OCI-LY3 (cell line): ENCODE data around the gene TRAPPC12.

Experiments
- H2AFZ ChIP-seq: fragments of 200-600, 300-600 bp; shearing (Covaris generic); 2 replicates; pipeline ENCODE4 v1.6.0; 2014; ENCODE audit warnings: antibody characterized with exemption, low read depth, low read length
- H3K27ac ChIP-seq: fragments of 200-600, 300-600 bp; sonication (generic); 2 replicates; pipeline ENCODE4 v1.5.1; 2014; ENCODE audit warnings: mild to moderate bottlenecking, low read length, moderate library complexity, mixed read lengths
- H3K27me3 ChIP-seq: fragments of 200-600, 300-600 bp; sonication (generic); 2 replicates; pipeline ENCODE4 v1.6.1; 2014; ENCODE audit warnings: low read depth, low read length, mixed read lengths
- H3K36me3 ChIP-seq: fragments of 200-600, 300-600 bp; sonication (generic); replicated peaks from 2 replicates; pipeline ENCODE3; 2014; ENCODE audit warnings: low read depth, low read length, mixed read lengths
- H3K4me1 ChIP-seq: fragments of 300-600, 200-600 bp; sonication (generic); 2 replicates; pipeline ENCODE4 v1.6.1; 2014; ENCODE audit warnings: low read length, mixed read lengths
- H3K4me2 ChIP-seq: fragments of 200-600, 300-600 bp; sonication (generic); 2 replicates; pipeline ENCODE4 v1.6.1; 2014; ENCODE audit warnings: low read length, mixed read lengths
- H3K4me3 ChIP-seq: fragments of 300-600, 200-600 bp; sonication (generic); 2 replicates; pipeline ENCODE4 v1.5.1; 2014; ENCODE audit warnings: antibody characterized with exemption, mild to moderate bottlenecking, low read length, moderate library complexity
- H3K79me2 ChIP-seq: fragments of 300-600, 200-600 bp; shearing (Covaris generic); 2 replicates; pipeline ENCODE4 v1.6.1; 2014; ENCODE audit warnings: mild to moderate bottlenecking, low read length, mixed read lengths
- H3K9ac ChIP-seq: fragments of 300-600, 200-600 bp; shearing (Covaris generic); 2 replicates; pipeline ENCODE4 v1.6.0; 2014; ENCODE audit warnings: mild to moderate bottlenecking, low read length, moderate library complexity
- H3K9me3 ChIP-seq: fragments of 200-600, 300-600 bp; shearing (Covaris generic); 2 replicates; pipeline ENCODE4 v1.6.1; 2014; ENCODE audit warnings: low read length, mixed read lengths; ENCODE audit not compliant: insufficient read depth
- H4K20me1 ChIP-seq: fragments of 200-600, 300-600 bp; sonication (generic); 2 replicates; pipeline ENCODE4 v1.6.1; 2016; ENCODE audit warnings: low read length, mixed read lengths; ENCODE audit not compliant: insufficient read depth
- CTCF ChIP-seq: fragments of 200-600, 300-600 bp; sonication (generic); IDR thresholded peaks from 2 replicates; pipeline ENCODE4 v1.5.1; 2014; ENCODE audit warnings: antibody characterized with exemption, low read length, low read depth
- EZH2phosphoT487 ChIP-seq: fragments of 200-600 bp; shearing (Covaris generic); IDR thresholded peaks from 2 replicates; pipeline ENCODE4 v1.6.1; 2018; ENCODE audit warnings: antibody characterized with exemption, mixed run types, low read depth

TRAPPC12 gene

GRCh38 chr2:3389193-3389592 lies 9.7 kb downstream of the TRAPPC12 start:
- peaks cover 81% of the 10 kb centered on the region for H3K79me2 ChIP-seq
- peaks cover 81% of the 10 kb centered on the region for H3K36me3 ChIP-seq
- no peak overlapping the region for H3K9ac ChIP-seq
- no peak overlapping the region for H3K27ac ChIP-seq
- no peak overlapping the region for H3K4me2 ChIP-seq
- TF ChIP-seq CTCF (no peak), EZH2phosphoT487 (no peak)
- no peaks in the 10 kb centered on the region for H3K9me3 ChIP-seq
- no peaks in the 10 kb centered on the region for H3K27me3 ChIP-seq
- no peak overlapping the region for H3K4me3 ChIP-seq
- H4K20me1 ChIP-seq, result peaks cover 11% of the 10 kb centered on the region; the same call in 1 of the 2 replicates
- H2AFZ ChIP-seq, result no peak overlapping the region
- no peaks in the 10 kb centered on the region for H3K4me1 ChIP-seq

GRCh38 chr2:3390041-3390440 lies 10.5 kb downstream of the TRAPPC12 start:
- Histone ChIP-seq H3K27ac (no peak overlapping the region), H3K4me2 (no peak overlapping the region), H4K20me1 (peaks cover 11% of the 10 kb centered on the region; the same call in 1 of the 2 replicates), H3K9me3 (no peaks in the 10 kb centered on the region; the same call in 1 of the 2 replicates), H3K27me3 (no peaks in the 10 kb centered on the region), H2AFZ (no peak overlapping the region), H3K79me2 (peaks cover 76% of the 10 kb centered on the region), H3K4me3 (no peak overlapping the region), H3K9ac (no peak overlapping the region), H3K4me1 (no peaks in the 10 kb centered on the region), H3K36me3 (peaks cover 82% of the 10 kb centered on the region)
- TF ChIP-seq EZH2phosphoT487, result no peak
- TF ChIP-seq CTCF, result no peak

DNA sequence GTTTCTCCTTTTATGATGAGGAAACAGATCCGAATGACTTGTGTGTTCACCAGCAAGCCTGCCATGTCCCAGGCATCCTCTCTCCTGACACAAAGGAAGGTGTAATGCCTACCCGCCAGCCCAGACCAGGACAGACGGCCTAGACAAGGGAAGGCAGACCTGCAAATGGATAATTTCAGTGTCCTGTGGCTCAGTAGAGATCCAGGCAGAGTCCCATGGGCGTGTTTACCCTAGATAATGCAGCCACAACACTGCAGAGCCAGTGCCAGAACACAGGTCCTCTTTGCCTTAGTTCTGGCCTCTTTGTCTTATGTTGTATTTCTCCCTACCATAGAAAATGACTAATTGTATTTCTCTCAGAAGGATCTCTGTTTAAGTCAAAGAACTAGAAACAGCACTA lies 12.7 kb downstream of the TRAPPC12 start:
- Histone ChIP-seq H3K27me3 (no peaks in the 10 kb centered on the region), H3K4me1 (no peaks in the 10 kb centered on the region), H3K4me3 (no peak overlapping the region), H3K9ac (no peak overlapping the region), H3K4me2 (no peak overlapping the region), H3K9me3 (peaks cover 10% of the 10 kb centered on the region; the same call in 1 of the 2 replicates), H2AFZ (no peak overlapping the region), H4K20me1 (peaks cover 11% of the 10 kb centered on the region; the same call in 1 of the 2 replicates), H3K79me2 (peaks cover 74% of the 10 kb centered on the region), H3K27ac (no peak overlapping the region), H3K36me3 (peaks cover 84% of the 10 kb centered on the region)
- no peak for TF ChIP-seq CTCF
- no peak for TF ChIP-seq EZH2phosphoT487

DNA sequence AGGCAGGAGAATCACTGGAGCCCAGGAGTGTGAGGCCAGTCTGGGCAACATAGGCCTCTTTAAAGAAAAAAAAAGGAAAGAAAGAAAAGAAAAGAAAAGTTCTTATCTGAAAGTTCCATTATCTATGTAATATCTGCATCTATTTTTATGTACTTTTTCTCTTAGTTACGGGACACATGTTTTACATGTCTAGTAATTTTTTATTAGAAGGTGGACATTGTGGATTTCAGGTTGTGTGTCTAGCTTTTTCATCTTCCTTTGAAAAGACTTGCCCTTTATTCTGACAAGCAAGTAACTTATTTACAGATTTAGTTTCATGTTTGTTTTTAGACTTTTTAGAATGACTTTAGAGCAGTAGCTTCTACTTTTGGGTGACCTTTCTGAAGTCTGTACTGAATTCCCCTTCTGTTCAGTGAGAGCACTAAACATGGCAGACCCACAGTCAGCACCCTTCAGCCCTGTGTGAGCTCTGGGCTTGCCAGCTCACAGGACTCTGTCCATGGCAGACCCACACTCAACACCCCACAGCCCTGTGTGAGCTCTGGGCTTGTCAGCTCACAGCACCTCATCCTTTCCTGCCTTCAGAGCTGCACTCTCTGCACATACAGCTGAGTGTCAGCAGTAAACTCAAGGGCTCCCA lies 17.5 kb downstream of the TRAPPC12 start:
- H3K79me2 ChIP-seq, result peaks cover 59% of the 10 kb centered on the region
- H3K4me2 ChIP-seq, result no peak overlapping the region
- H2AFZ ChIP-seq, result no peak overlapping the region
- peaks cover 72% of the 10 kb centered on the region for H3K36me3 ChIP-seq
- H3K4me1 ChIP-seq, result no peaks in the 10 kb centered on the region
- no peak overlapping the region for H3K4me3 ChIP-seq
- no peaks in the 10 kb centered on the region for H3K27me3 ChIP-seq
- H4K20me1 ChIP-seq, result no peaks in the 10 kb centered on the region
- H3K27ac ChIP-seq, result no peak overlapping the region
- H3K9ac ChIP-seq, result no peak overlapping the region
- TF ChIP-seq CTCF (no peak), EZH2phosphoT487 (no peak)
- peaks cover 10% of the 10 kb centered on the region; the same call in 1 of the 2 replicates for H3K9me3 ChIP-seq
